ENCODE results near the gene ITGAE.

Gene ITGAE

DNA sequence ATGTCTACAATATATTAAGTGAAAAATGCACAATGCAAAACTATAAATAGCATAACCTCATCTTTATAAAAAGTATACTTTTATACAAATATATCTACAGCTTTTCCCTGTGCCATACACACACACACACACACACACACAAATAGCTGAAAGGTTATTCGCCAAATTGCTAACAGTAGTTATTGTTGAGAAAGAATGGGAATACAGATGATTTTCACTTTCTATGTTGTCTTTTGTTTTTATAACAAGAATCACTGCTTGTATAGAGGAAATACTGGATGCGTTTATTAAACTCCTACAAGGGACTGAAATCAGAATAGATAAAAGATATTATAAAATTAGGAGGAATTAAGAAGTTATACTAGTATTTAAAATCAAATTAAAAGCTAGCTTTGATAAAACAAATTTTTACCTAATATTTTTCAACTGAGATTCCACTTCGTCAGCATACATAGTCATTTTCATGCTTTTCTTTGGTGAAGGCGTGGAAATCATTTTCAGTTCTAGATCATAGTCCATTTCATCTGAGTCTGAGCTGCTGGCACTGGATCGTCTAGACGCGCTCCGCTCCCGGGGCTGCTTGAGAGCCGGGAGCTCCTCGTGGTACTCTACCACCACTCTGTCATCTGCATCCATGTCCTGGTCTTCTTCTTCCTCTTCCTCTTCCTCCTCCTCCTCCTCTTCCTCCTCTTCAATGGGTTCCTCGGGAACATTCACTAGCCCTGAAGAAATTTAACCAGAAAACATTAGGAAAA lies 17.0 kb upstream of the ITGAE start:
- no peaks in the 10 kb centered on the region for H3K27me3 ChIP-seq (ENCODE audit: control insufficient read depth in 1 of 2, insufficient read depth in 2 of 2, low read length in 2 of 2)
- no peaks in the 10 kb centered on the region for H3K9me3 ChIP-seq (ENCODE audit: control insufficient read depth in 1 of 2, low read length in 2 of 2)
- H3K9ac ChIP-seq (ENCODE audit: low read depth in 1 of 2, low read length in 2 of 2), result no peak overlapping the region
- no peak overlapping the region for H3K4me3 ChIP-seq (ENCODE audit: low read depth in 1 of 2, low read length in 2 of 2)
- peaks cover 47 to 92% of the 10 kb centered on the region in 2 donors for H3K36me3 ChIP-seq (ENCODE audit: control insufficient read depth in 1 of 2, insufficient read depth in 2 of 2, low read length in 2 of 2)
- H3K27ac ChIP-seq (ENCODE audit: low read depth, low read length), result no peak overlapping the region
- H3K4me1 ChIP-seq (ENCODE audit: control insufficient read depth in 1 of 2, insufficient read depth in 2 of 2, low read length in 2 of 2), result no peaks in the 10 kb centered on the region

DNA sequence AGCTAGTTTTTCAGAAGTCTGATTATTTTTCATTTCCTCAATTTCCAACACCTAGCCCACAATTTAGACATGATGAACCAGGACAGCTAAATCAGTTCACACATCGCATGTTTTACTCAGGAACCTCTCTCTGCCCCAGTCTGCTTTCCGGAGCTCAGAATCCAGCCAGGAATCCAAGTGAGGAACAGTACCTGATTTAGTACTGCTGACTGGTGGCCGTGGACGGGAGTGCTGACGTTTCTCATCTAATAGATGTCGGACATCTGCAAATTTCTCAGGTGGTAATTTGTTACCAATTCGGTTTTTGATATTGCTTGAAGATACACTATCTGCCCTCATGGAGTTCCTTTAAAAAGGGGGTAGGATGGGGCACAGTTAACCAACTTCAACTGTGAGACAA lies 14.9 kb upstream of the ITGAE start:
- H3K36me3 ChIP-seq (ENCODE audit: control insufficient read depth in 1 of 2, insufficient read depth in 2 of 2, low read length in 2 of 2), result peaks cover 43 to 89% of the 10 kb centered on the region in 2 donors
- no peak overlapping the region for H3K4me3 ChIP-seq (ENCODE audit: low read depth in 1 of 2, low read length in 2 of 2)
- H3K27me3 ChIP-seq (ENCODE audit: control insufficient read depth in 1 of 2, insufficient read depth in 2 of 2, low read length in 2 of 2), result no peaks in the 10 kb centered on the region
- H3K4me1 ChIP-seq (ENCODE audit: control insufficient read depth in 1 of 2, insufficient read depth in 2 of 2, low read length in 2 of 2), result no peaks in the 10 kb centered on the region
- H3K27ac ChIP-seq (ENCODE audit: low read depth, low read length), result no peak overlapping the region
- no peak overlapping the region for H3K9ac ChIP-seq (ENCODE audit: low read depth in 1 of 2, low read length in 2 of 2)
- H3K9me3 ChIP-seq (ENCODE audit: control insufficient read depth in 1 of 2, low read length in 2 of 2), result no peaks in the 10 kb centered on the region

DNA sequence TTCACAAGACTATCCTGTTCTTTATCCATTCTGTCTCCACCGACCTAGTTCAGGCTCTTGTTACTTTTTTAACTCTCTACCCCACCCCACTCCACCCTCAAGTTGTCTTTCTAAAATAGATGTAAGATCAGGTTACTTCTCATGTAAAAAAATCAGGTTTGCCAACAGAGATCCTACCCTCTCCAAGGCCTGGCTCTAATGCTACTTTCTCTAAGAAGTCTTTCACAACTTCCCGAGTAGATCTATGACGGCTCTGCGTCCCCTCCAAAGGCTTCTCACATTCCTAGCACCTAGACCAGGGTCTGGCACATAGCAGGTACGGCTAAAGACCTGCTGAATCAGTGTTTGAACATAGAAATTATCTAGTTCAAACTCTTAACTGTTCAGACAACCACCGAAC lies 14.1 kb upstream of the ITGAE start:
- Histone ChIP-seq H3K4me3 (ENCODE audit: low read depth in 1 of 2, low read length in 2 of 2) (no peak overlapping the region), H3K27ac (ENCODE audit: low read depth, low read length) (no peak overlapping the region), H3K27me3 (ENCODE audit: control insufficient read depth in 1 of 2, insufficient read depth in 2 of 2, low read length in 2 of 2) (no peaks in the 10 kb centered on the region), H3K4me1 (ENCODE audit: control insufficient read depth in 1 of 2, insufficient read depth in 2 of 2, low read length in 2 of 2) (no peaks in the 10 kb centered on the region), H3K9me3 (ENCODE audit: control insufficient read depth in 1 of 2, low read length in 2 of 2) (no peaks in the 10 kb centered on the region), H3K9ac (ENCODE audit: low read depth in 1 of 2, low read length in 2 of 2) (no peak overlapping the region), H3K36me3 (ENCODE audit: control insufficient read depth in 1 of 2, insufficient read depth in 2 of 2, low read length in 2 of 2) (peaks cover 43 to 89% of the 10 kb centered on the region in 2 donors)

DNA sequence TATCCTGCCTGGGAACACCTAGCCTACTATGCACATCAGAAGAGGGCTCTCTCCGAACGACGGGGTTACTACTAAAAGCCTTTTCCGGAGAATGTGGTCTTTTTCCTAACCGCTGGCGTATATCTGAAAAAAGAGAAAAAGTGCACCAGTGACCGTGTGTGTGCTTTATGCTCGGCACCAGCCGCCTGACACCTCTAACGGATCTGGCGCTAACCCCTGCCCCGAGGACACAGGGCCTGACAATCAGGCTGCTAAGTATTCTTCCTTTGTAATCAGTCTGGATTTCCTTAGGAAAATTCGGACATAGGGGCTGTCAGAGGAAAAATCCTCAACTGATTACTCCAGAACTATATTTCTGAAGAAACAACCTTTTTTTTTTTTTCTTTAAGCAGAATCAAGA lies 13.4 kb upstream of the ITGAE start:
- no peak overlapping the region for H3K27ac ChIP-seq (ENCODE audit: low read depth, low read length)
- H3K27me3 ChIP-seq (ENCODE audit: control insufficient read depth in 1 of 2, insufficient read depth in 2 of 2, low read length in 2 of 2), result no peaks in the 10 kb centered on the region
- H3K9me3 ChIP-seq (ENCODE audit: control insufficient read depth in 1 of 2, low read length in 2 of 2), result no peaks in the 10 kb centered on the region
- no peak overlapping the region for H3K9ac ChIP-seq (ENCODE audit: low read depth in 1 of 2, low read length in 2 of 2)
- peaks cover 43 to 87% of the 10 kb centered on the region in 2 donors for H3K36me3 ChIP-seq (ENCODE audit: control insufficient read depth in 1 of 2, insufficient read depth in 2 of 2, low read length in 2 of 2)
- H3K4me1 ChIP-seq (ENCODE audit: control insufficient read depth in 1 of 2, insufficient read depth in 2 of 2, low read length in 2 of 2), result no peaks in the 10 kb centered on the region
- H3K4me3 ChIP-seq (ENCODE audit: low read depth in 1 of 2, low read length in 2 of 2), result no peak overlapping the region

DNA sequence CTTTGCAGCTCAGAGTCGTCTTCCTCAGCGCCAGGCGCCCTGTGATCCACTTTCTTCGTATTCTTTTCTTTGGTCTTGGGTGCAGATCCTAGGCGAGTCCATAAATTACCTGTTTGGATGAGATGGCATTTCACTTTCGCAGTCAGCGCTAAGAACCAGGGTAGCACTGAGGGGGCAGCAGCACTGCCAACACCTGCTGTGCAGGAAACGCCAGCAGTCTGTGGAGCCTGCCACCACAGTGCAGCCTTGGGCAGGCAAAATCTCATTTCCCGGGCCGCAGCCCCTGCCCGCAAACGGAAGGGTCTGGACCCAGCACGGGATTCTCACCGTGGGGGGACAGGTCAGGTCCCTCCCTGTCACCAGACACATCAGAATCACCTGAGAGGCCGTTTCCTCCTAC lies 12.2 kb upstream of the ITGAE start:
- no peaks in the 10 kb centered on the region for H3K9me3 ChIP-seq (ENCODE audit: control insufficient read depth in 1 of 2, low read length in 2 of 2)
- H3K36me3 ChIP-seq (ENCODE audit: control insufficient read depth in 1 of 2, insufficient read depth in 2 of 2, low read length in 2 of 2), result peaks cover 34 to 83% of the 10 kb centered on the region in 2 donors
- H3K4me3 ChIP-seq (ENCODE audit: low read depth in 1 of 2, low read length in 2 of 2), result no peak overlapping the region
- H3K27ac ChIP-seq (ENCODE audit: low read depth, low read length), result no peak overlapping the region
- no peaks in the 10 kb centered on the region for H3K27me3 ChIP-seq (ENCODE audit: control insufficient read depth in 1 of 2, insufficient read depth in 2 of 2, low read length in 2 of 2)
- H3K9ac ChIP-seq (ENCODE audit: low read depth in 1 of 2, low read length in 2 of 2), result no peak overlapping the region
- H3K4me1 ChIP-seq (ENCODE audit: control insufficient read depth in 1 of 2, insufficient read depth in 2 of 2, low read length in 2 of 2), result no peaks in the 10 kb centered on the region

DNA sequence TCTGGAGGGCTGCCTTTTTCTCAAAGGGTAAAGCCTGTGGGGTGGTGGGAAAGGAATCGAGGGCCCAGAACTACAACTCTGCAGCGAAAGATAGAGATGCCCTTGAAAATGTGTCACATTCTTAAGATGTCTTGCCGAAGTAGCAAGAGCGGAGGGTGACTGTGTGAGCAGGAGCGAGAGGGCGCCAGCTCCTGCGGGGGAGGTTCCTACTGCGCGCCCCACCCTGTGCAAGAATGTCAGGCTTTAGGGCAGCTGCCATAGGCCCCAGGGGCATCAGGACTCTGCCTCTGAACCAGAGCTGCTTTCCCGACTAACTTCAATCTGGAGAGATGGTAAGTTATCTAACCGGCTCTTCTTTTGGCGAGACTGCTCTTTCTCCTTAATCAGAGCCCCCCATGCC lies 11.8 kb upstream of the ITGAE start:
- H3K27ac ChIP-seq (ENCODE audit: low read depth, low read length), result no peak overlapping the region
- H3K27me3 ChIP-seq (ENCODE audit: control insufficient read depth in 1 of 2, insufficient read depth in 2 of 2, low read length in 2 of 2), result no peaks in the 10 kb centered on the region
- H3K9ac ChIP-seq (ENCODE audit: low read depth in 1 of 2, low read length in 2 of 2), result no peak overlapping the region
- no peak overlapping the region for H3K4me3 ChIP-seq (ENCODE audit: low read depth in 1 of 2, low read length in 2 of 2)
- peaks cover 33 to 83% of the 10 kb centered on the region in 2 donors for H3K36me3 ChIP-seq (ENCODE audit: control insufficient read depth in 1 of 2, insufficient read depth in 2 of 2, low read length in 2 of 2)
- H3K9me3 ChIP-seq (ENCODE audit: control insufficient read depth in 1 of 2, low read length in 2 of 2), result no peaks in the 10 kb centered on the region
- no peaks in the 10 kb centered on the region for H3K4me1 ChIP-seq (ENCODE audit: control insufficient read depth in 1 of 2, insufficient read depth in 2 of 2, low read length in 2 of 2)

DNA sequence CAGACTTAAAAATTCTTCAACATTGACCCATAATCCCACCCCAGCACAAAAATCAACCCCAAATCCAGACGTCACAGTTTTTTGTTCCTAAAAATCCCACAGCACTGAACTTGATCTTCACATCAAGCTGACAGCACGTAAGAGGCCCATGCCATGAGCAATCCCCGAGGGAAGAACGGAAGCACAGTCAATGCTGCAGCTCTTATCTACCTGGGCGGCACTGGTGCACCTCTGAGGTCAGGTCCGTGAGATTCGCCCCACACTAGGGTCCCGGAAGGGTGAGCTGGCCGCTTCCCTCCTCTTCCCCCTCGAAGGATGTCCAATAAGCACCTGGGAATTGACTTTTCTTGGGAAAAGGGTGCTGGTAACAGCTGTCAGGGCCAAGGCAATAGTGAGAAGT lies 11.3 kb upstream of the ITGAE start:
- Histone ChIP-seq H3K27ac (ENCODE audit: low read depth, low read length) (no peak overlapping the region), H3K36me3 (ENCODE audit: control insufficient read depth in 1 of 2, insufficient read depth in 2 of 2, low read length in 2 of 2) (peaks cover 37 to 85% of the 10 kb centered on the region in 2 donors), H3K27me3 (ENCODE audit: control insufficient read depth in 1 of 2, insufficient read depth in 2 of 2, low read length in 2 of 2) (no peaks in the 10 kb centered on the region), H3K4me1 (ENCODE audit: control insufficient read depth in 1 of 2, insufficient read depth in 2 of 2, low read length in 2 of 2) (no peaks in the 10 kb centered on the region), H3K9ac (ENCODE audit: low read depth in 1 of 2, low read length in 2 of 2) (no peak overlapping the region), H3K4me3 (ENCODE audit: low read depth in 1 of 2, low read length in 2 of 2) (no peak overlapping the region), H3K9me3 (ENCODE audit: control insufficient read depth in 1 of 2, low read length in 2 of 2) (no peaks in the 10 kb centered on the region)

DNA sequence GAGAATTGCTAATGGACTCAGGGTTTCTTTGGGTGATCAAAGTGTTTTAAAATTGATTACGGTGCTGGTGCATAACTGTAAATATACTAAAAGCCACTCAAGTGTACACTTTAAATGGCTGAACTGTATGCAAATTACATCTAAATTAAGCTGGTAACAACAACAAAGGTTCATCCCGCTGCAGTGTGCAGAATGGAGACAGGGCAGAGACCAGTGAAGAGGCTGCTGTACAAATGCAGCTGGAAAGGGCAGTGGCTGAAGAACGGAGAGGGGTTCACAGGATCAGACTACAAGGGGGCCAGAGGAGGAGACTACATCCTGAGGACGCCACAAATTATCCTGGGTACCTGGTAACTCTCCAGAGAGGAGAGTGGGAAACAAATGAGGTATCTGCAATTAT lies 9.0 kb upstream of the ITGAE start:
- H3K27me3 ChIP-seq (ENCODE audit: control insufficient read depth in 1 of 2, insufficient read depth in 2 of 2, low read length in 2 of 2), result no peaks in the 10 kb centered on the region
- no peak overlapping the region for H3K4me3 ChIP-seq (ENCODE audit: low read depth in 1 of 2, low read length in 2 of 2)
- no peak overlapping the region for H3K9ac ChIP-seq (ENCODE audit: low read depth in 1 of 2, low read length in 2 of 2)
- no peaks in the 10 kb centered on the region for H3K9me3 ChIP-seq (ENCODE audit: control insufficient read depth in 1 of 2, low read length in 2 of 2)
- peaks cover 28 to 71% of the 10 kb centered on the region in 2 donors for H3K36me3 ChIP-seq (ENCODE audit: control insufficient read depth in 1 of 2, insufficient read depth in 2 of 2, low read length in 2 of 2)
- H3K4me1 ChIP-seq (ENCODE audit: control insufficient read depth in 1 of 2, insufficient read depth in 2 of 2, low read length in 2 of 2), result no peaks in the 10 kb centered on the region
- no peak overlapping the region for H3K27ac ChIP-seq (ENCODE audit: low read depth, low read length)

DNA sequence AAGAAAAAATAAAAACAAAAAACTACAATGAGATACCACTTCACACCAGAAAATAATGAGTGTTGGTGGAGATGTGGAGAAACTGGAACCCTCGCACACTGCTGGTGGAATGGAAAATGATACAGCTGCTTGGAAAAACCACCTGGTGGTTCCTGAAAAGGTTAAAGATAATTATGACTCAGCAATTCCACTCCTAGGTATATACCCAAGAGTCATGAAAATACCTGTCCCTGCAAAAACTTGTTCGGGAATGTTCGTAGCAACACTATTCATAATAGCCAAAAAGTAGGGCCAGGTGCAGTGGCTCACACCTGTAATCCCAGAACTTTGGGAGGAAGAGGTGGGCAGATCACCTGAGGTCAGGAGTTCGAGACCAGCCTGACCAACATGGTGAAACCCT lies 8.1 kb upstream of the ITGAE start:
- Histone ChIP-seq H3K4me1 (ENCODE audit: control insufficient read depth in 1 of 2, insufficient read depth in 2 of 2, low read length in 2 of 2) (peaks cover 4 to 5% of the 10 kb centered on the region in 2 donors), H3K9me3 (ENCODE audit: control insufficient read depth in 1 of 2, low read length in 2 of 2) (no peaks in the 10 kb centered on the region), H3K27me3 (ENCODE audit: control insufficient read depth in 1 of 2, insufficient read depth in 2 of 2, low read length in 2 of 2) (no peaks in the 10 kb centered on the region), H3K36me3 (ENCODE audit: control insufficient read depth in 1 of 2, insufficient read depth in 2 of 2, low read length in 2 of 2) (peaks cover 20 to 62% of the 10 kb centered on the region in 2 donors), H3K27ac (ENCODE audit: low read depth, low read length) (no peak overlapping the region), H3K9ac (ENCODE audit: low read depth in 1 of 2, low read length in 2 of 2) (no peak overlapping the region), H3K4me3 (ENCODE audit: low read depth in 1 of 2, low read length in 2 of 2) (no peak overlapping the region)

DNA sequence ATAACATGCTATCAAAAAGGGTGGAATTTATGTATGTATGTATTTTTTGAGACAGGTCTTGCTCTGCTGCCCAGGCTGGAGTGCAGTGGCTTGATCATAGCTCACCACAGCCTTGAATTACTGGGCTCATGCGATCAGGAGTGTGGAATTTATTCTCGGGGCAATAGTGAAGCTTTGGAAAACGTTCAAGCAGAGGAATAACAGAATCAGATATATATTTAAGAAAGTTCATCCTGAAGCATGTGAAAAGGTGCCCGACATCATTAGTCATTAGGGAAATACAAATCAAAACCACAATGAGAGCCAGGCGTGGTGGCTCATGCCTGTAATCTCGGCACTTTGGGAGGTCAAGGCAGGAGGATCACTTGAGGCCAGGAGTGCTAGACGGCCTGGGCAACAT lies 7.7 kb upstream of the ITGAE start:
- Histone ChIP-seq H3K9me3 (ENCODE audit: control insufficient read depth in 1 of 2, low read length in 2 of 2) (no peaks in the 10 kb centered on the region), H3K27me3 (ENCODE audit: control insufficient read depth in 1 of 2, insufficient read depth in 2 of 2, low read length in 2 of 2) (no peaks in the 10 kb centered on the region), H3K4me3 (ENCODE audit: low read depth in 1 of 2, low read length in 2 of 2) (no peak overlapping the region), H3K27ac (ENCODE audit: low read depth, low read length) (no peak overlapping the region), H3K9ac (ENCODE audit: low read depth in 1 of 2, low read length in 2 of 2) (no peak overlapping the region), H3K36me3 (ENCODE audit: control insufficient read depth in 1 of 2, insufficient read depth in 2 of 2, low read length in 2 of 2) (peaks cover 18 to 59% of the 10 kb centered on the region in 2 donors), H3K4me1 (ENCODE audit: control insufficient read depth in 1 of 2, insufficient read depth in 2 of 2, low read length in 2 of 2) (peaks cover 4 to 5% of the 10 kb centered on the region in 2 donors)
